PC-3 (cell line): Measurements from ENCODE around the gene MPP2. TPM values are rescaled to one million over a fixed set of nuclear protein-coding genes. Genes with fewer than 3 reads are reported as not detected.

Experiments used
- ATAC-seq: fragments of 200-7000 bp; cut with Tn5 transposase; 2 replicates; pipeline ENCODE4 v1.9.1; 2020; ENCODE audit warnings: mild to moderate bottlenecking, moderate library complexity
- BruUV-seq: library from RNA; stranded (reverse); fragments of 400-500 nt; replicated peaks from 2 replicates; lab custom pipeline; 2021; lab: Mats Ljungman, UMichigan
- CTCF ChIA-PET: fragments of 300-600 bp; sonication (Branson Sonifier 250); formaldehyde crosslinking; loops from one replicate; lab custom pipeline; 2022; ENCODE audit warnings: antibody characterized with exemption; lab: Charles Lee
- POLR2A ChIA-PET: fragments of 300-600 bp; sonication (Branson Sonifier 250); formaldehyde crosslinking; loops from one replicate; lab custom pipeline; 2022; ENCODE audit warnings: antibody characterized with exemption; ENCODE audit not compliant: unreplicated experiment; lab: Charles Lee
- DNase-seq: peaks from one replicate; pipeline ENCODE4 v3.0.0-alpha.2; 2015
- H2AFZ ChIP-seq: fragments of 300-600 bp; sonication (generic); 2 replicates; pipeline ENCODE4 v1.6.0; 2016; ENCODE audit warnings: antibody characterized with exemption, low read length
- H3F3A ChIP-seq: fragments of 300-600 bp; sonication (generic); one replicate; pipeline ENCODE4 v1.6.0; 2017; ENCODE audit warnings: antibody characterized with exemption, low read length, control low read depth, mild to moderate bottlenecking; ENCODE audit not compliant: unreplicated experiment
- H3K27ac ChIP-seq: fragments of 300-600 bp; sonication (generic); 2 replicates; pipeline ENCODE4 v1.5.1; 2016; ENCODE audit warnings: mild to moderate bottlenecking, low read length
- H3K27me3 ChIP-seq: fragments of 300-600 bp; sonication (generic); 2 replicates; pipeline ENCODE4 v1.6.1; 2016; ENCODE audit warnings: low read length, mixed read lengths
- H3K36me3 ChIP-seq: fragments of 300-600 bp; sonication (generic); 2 replicates; pipeline ENCODE4 v1.6.1; 2016; ENCODE audit warnings: low read depth, mixed run types, low read length, mixed read lengths
- H3K4me1 ChIP-seq: fragments of 300-600 bp; sonication (generic); 2 replicates; pipeline ENCODE4 v1.5.1; 2016; ENCODE audit warnings: low read length; ENCODE audit not compliant: insufficient read depth
- H3K4me2 ChIP-seq: fragments of 300-600 bp; sonication (generic); 2 replicates; pipeline ENCODE4 v1.6.0; 2016; ENCODE audit warnings: low read length
- H3K4me3 ChIP-seq: fragments of 300-600 bp; sonication (generic); 2 replicates; pipeline ENCODE4 v1.5.1; 2016; ENCODE audit warnings: mild to moderate bottlenecking, low read length, mixed read lengths
- H3K79me2 ChIP-seq: fragments of 300-600 bp; sonication (generic); 2 replicates; pipeline ENCODE4 v1.6.1; 2017; ENCODE audit warnings: low read length, mixed read lengths
- H3K9ac ChIP-seq: fragments of 300-600 bp; sonication (generic); 2 replicates; pipeline ENCODE4 v1.6.0; 2016; ENCODE audit warnings: mild to moderate bottlenecking, low read length
- H3K9me2 ChIP-seq: fragments of 300-600 bp; sonication (generic); replicated peaks from 2 replicates; pipeline ENCODE4 v1.6.1; 2016; ENCODE audit warnings: mixed run types, low read length, mixed read lengths
- H3K9me3 ChIP-seq: fragments of 300-600 bp; sonication (generic); 2 replicates; pipeline ENCODE4 v1.6.1; 2016; ENCODE audit warnings: low read length, mixed read lengths
- H4K20me1 ChIP-seq: fragments of 300-600 bp; sonication (generic); 2 replicates; pipeline ENCODE4 v1.6.1; 2016; ENCODE audit warnings: low read length, mixed read lengths
- EZH2 ChIP-seq: fragments of 300-600 bp; sonication (generic); IDR thresholded peaks from one replicate; pipeline ENCODE4 v1.6.1; 2017; ENCODE audit warnings: antibody characterized with exemption, mild to moderate bottlenecking, low read length; ENCODE audit not compliant: unreplicated experiment
- EZH2phosphoT487 ChIP-seq: fragments of 300-600 bp; sonication (generic); IDR thresholded peaks from 2 replicates; pipeline ENCODE4 v1.6.1; 2018; ENCODE audit warnings: mild to moderate bottlenecking, antibody characterized with exemption, low read length, borderline replicate concordance
- intact Hi-C: fragments of 100-400 bp; cut with micrococcal nuclease; formaldehyde crosslinking; loops from 2 replicates; pipeline ENCODE4 v1.9.0; 2023
- total RNA-seq: library from RNA; depleted of rRNA; stranded (reverse); fragments of >200 nt; gene quantifications from 2 replicates; pipeline ENCODE4 v1.2.3, GENCODE V29; 2014
- TF ChIP-seq, protein P1 (sequence below): fragments of 300-600 bp; sonication (generic); conservative IDR thresholded peaks from 2 replicates; pipeline ENCODE4 v1.5.1; 2017; ENCODE audit warnings: antibody characterized with exemption, low read depth, mild to moderate bottlenecking, low read length

MPP2 gene
- total RNA-seq, 1 experiment from 2014 or later, result 8.2 TPM

DNA sequence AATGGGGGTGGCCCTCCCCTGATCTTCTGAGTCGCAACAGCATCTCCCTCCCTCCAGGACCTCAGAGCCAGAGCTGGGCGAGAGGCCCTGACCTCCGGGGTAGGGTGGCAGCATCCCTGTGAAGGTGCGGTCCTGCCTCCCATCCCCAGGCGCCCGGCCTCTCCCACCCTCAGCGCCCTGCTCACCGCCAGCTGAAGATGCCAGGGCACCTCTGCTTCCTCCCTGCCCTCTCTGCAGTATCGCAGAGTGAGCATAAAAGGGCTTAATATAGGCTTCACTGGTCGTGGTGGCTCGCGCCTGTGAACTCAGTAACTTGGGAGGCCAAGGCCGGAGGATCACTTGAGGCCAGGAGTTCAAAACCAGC, 10.7 kb upstream of the MPP2 start:
- no peaks in the 10 kb centered on the region for H3K9me3 ChIP-seq
- no peaks in the 10 kb centered on the region for H3K36me3 ChIP-seq
- peaks cover 20% of the 10 kb centered on the region; the same call in 1 of the 2 replicates for H3K27me3 ChIP-seq
- no peaks in the 10 kb centered on the region for H4K20me1 ChIP-seq
- intact Hi-C loops, result no loop called here
- no peak overlapping the region for H3K4me2 ChIP-seq
- no peaks in the 10 kb centered on the region for H3K9me2 ChIP-seq
- POLR2A ChIA-PET, result interaction anchor here (0.6 kb wide), 1 partner anchor 515 kb away, joined by 3 read pairs; no protein-coding TSS in a partner anchor
- H3K27ac ChIP-seq, result no peak overlapping the region
- no peak overlapping the region for H2AFZ ChIP-seq
- no peaks in the 10 kb centered on the region for H3K79me2 ChIP-seq
- no TSS peak for BruUV-seq
- no peak for DNase-seq
- ATAC-seq, result no peak
- H3F3A ChIP-seq, result no peaks in the 10 kb centered on the region
- H3K9ac ChIP-seq, result no peak overlapping the region
- TF ChIP-seq, protein P1, sequence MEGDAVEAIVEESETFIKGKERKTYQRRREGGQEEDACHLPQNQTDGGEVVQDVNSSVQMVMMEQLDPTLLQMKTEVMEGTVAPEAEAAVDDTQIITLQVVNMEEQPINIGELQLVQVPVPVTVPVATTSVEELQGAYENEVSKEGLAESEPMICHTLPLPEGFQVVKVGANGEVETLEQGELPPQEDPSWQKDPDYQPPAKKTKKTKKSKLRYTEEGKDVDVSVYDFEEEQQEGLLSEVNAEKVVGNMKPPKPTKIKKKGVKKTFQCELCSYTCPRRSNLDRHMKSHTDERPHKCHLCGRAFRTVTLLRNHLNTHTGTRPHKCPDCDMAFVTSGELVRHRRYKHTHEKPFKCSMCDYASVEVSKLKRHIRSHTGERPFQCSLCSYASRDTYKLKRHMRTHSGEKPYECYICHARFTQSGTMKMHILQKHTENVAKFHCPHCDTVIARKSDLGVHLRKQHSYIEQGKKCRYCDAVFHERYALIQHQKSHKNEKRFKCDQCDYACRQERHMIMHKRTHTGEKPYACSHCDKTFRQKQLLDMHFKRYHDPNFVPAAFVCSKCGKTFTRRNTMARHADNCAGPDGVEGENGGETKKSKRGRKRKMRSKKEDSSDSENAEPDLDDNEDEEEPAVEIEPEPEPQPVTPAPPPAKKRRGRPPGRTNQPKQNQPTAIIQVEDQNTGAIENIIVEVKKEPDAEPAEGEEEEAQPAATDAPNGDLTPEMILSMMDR, result no peak
- TF ChIP-seq EZH2phosphoT487 (no peak), EZH2 (no peak)
- CTCF ChIA-PET, result no interaction called here
- no peaks in the 10 kb centered on the region for H3K4me1 ChIP-seq
- H3K4me3 ChIP-seq, result no peak overlapping the region

DNA sequence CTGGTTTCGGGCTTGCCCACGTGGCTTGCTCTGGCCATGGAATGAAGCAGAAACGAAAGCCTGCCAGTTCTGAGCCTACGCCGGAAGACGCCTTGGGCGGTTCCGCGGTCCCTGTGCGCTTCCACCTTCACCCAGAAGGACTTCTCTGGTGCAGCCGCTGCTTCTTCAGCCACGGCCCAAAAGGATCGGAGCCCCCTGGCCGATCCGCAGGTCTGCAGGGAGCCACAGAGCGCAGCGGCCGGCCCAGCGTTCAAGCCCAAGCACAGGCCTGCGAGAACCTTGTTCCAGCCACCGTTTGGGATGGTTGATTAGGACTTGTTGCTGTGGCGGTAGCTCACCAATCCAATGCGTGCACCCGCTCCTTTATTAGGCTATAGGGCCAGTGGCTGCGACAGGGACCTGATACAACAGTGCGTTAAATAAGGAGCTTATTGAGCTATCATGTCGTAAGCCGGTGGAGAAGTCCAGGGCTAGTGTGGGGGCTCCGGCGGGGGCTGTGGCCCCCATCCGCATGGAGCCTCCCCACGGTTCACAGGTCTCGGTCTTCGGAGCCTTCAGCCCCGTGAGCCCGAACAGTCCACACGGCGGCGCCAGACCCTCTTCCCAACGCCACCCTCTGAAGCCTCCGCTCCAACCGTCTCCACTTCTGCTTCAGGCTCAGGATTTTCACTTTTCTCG, 10.2 kb upstream of the MPP2 start:
- ChIA-PET CTCF (no interaction called here), POLR2A (no interaction called here)
- no peak for TF ChIP-seq EZH2phosphoT487
- TF ChIP-seq, protein P1, result no peak
- no peak for TF ChIP-seq EZH2
- DNase-seq (no peak), ATAC-seq (no peak)
- Histone ChIP-seq H3K4me3 (no peak overlapping the region), H2AFZ (no peak overlapping the region), H3K9me3 (no peaks in the 10 kb centered on the region), H3K27me3 (peaks cover 21% of the 10 kb centered on the region; the same call in 1 of the 2 replicates), H3K9ac (no peak overlapping the region), H3K9me2 (no peaks in the 10 kb centered on the region), H3K27ac (no peak overlapping the region), H3K36me3 (no peaks in the 10 kb centered on the region), H3K4me2 (no peak overlapping the region), H3F3A (no peaks in the 10 kb centered on the region), H3K79me2 (no peaks in the 10 kb centered on the region), H3K4me1 (no peaks in the 10 kb centered on the region), H4K20me1 (no peaks in the 10 kb centered on the region)
- BruUV-seq, result no TSS peak
- intact Hi-C loops, result no loop called here

DNA sequence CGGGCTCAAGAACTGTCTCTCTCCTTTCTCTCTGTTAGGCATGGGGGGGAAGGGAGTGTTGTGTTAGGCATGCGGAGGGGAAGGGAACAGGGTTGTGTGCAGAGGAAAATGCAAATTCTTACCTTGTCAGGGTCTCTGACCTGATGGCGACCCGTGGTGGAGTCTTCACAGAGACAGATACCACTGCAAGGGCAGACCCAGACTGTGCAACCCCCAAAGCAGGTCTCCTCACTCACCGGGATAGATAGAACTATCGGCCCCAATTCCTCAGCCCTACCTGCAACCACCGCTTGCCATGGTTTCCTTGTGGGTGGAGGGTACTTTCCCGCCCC, 9.6 kb upstream of the MPP2 start:
- no TSS peak for BruUV-seq
- Histone ChIP-seq H3K9me2 (no peaks in the 10 kb centered on the region), H3K4me2 (no peak overlapping the region), H3K79me2 (no peaks in the 10 kb centered on the region), H4K20me1 (no peaks in the 10 kb centered on the region), H3K9ac (no peak overlapping the region), H3K36me3 (no peaks in the 10 kb centered on the region), H3K27me3 (peaks cover 21% of the 10 kb centered on the region; the same call in 1 of the 2 replicates), H3K9me3 (no peaks in the 10 kb centered on the region), H3K4me3 (no peak overlapping the region), H3F3A (no peaks in the 10 kb centered on the region), H2AFZ (no peak overlapping the region), H3K27ac (no peak overlapping the region), H3K4me1 (no peaks in the 10 kb centered on the region)
- no peak for ATAC-seq
- POLR2A ChIA-PET, result no interaction called here
- intact Hi-C loops, result no loop called here
- no peak for DNase-seq
- TF ChIP-seq EZH2 (no peak), EZH2phosphoT487 (no peak)
- TF ChIP-seq, protein P1, result no peak
- CTCF ChIA-PET, result no interaction called here
